Fibroblast of mammary gland (primary cell): ENCODE measurements around the gene ITM2B.

ENCODE experiments used
- DNase-seq: peaks from one replicate; pipeline ENCODE4 v3.0.0-alpha.2; 2010; ENCODE audit warnings: low read depth
- H3K4me3 ChIP-seq: 2 replicates; pipeline ENCODE4 v1.5.1; 2011; ENCODE audit warnings: low read depth, mild to moderate bottlenecking, low read length, moderate library complexity; ENCODE audit not compliant: control insufficient read depth
- CTCF ChIP-seq: conservative IDR thresholded peaks from 2 replicates; pipeline ENCODE4 v1.5.1; 2011; ENCODE audit warnings: low read depth, low read length, inconsistent platforms; ENCODE audit not compliant: control insufficient read depth, insufficient read depth

Gene ITM2B

GRCh38 chr13:48230541-48230940 lies 2.5 kb upstream of the ITM2B start:
- no peak for TF ChIP-seq CTCF
- no peak for DNase-seq
- no peak overlapping the region for H3K4me3 ChIP-seq

GRCh38 chr13:48231080-48231479 lies 1.9 kb upstream of the ITM2B start:
- no peak overlapping the region for H3K4me3 ChIP-seq
- TF ChIP-seq CTCF: no peak
- no peak for DNase-seq

GRCh38 chr13:48231933-48232332 lies 1.1 kb upstream of the ITM2B start:
- H3K4me3 ChIP-seq: no peak overlapping the region
- TF ChIP-seq CTCF: no peak
- no peak for DNase-seq

- peak overlapping the region; percentile 98 for H3K4me3 ChIP-seq
- TF ChIP-seq CTCF: no peak
- DNase-seq: peak; percentile 65
Observed at GRCh38 chr13:48232420-48233045, 473 bp upstream of the ITM2B start.

- TF ChIP-seq CTCF: no peak
- DNase-seq: peak; percentile 72
- peak overlapping the region; percentile 98 for H3K4me3 ChIP-seq
Observed at GRCh38 chr13:48233889-48234488, 983 bp downstream of the ITM2B start.

GRCh38 chr13:48234566-48235340 lies 1.7 kb downstream of the ITM2B start:
- TF ChIP-seq CTCF: no peak
- no peak for DNase-seq
- peak overlapping the region; percentile 98 for H3K4me3 ChIP-seq
